ENCODE data around the gene SERPINI1. TPM values are rescaled to one million over a fixed set of nuclear protein-coding genes. Genes with fewer than 3 reads are reported as not detected.

SERPINI1 gene
- total and polyA plus RNA-seq, 2 of the 8 experiments (the other 6 are each of a cell fraction or from before 2014, with no cell fraction given): 5.3 to 9.9 TPM

DNA sequence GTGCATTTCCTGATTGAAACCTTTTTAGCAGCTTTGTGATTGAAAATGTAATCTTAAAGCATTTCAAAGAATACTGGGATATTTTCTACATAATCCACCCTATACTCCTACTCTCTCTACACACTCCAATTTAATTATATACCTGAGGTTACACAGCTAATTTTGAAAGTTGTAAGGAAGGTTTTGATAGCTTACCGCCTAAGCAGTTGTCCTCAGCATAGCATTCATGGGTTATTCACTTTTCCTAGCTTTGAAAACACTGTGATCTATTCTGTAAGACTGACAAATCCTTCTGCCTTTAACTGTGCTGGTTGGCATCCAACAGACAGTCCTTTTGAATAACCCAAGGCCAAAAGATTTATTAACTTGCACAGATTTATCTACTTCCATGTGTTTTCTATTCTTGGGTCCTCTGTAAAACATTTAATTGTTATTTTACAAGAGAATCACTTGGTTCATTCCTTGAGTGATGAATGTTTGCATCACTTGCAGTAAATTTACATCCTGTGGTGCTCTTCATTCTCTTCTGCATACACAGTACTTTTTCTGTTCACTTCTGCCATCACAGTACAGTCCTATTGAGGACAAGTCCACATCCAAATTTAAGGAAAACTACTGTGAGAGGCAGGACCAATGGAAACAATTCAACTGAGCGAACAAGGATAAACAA is 44.8 kb downstream of the SERPINI1 start:
- DNase-seq (ENCODE audit: low read depth in 1 of 2, low spot score in 2 of 2): no peak
- Histone ChIP-seq H3K9me3 (ENCODE audit: insufficient read depth in 2 of 2, low read depth in 1 of 2, low read length in 1 of 2) (no peaks in the 10 kb centered on the region; a peak in 1 of 4 replicates), H4K5ac (ENCODE audit: insufficient read length, low read depth, low read length) (no peak overlapping the region), H4K91ac (replicated peaks; ENCODE audit: insufficient read length, low read length) (no peak overlapping the region), H3K36me3 (ENCODE audit: control insufficient read depth in 2 of 4, insufficient read depth in 4 of 4, low read length in 3 of 4) (no peaks in the 10 kb centered on the region), H2AK5ac (ENCODE audit: low read depth, low read length) (no peak overlapping the region), H3K4me1 (replicated peaks in 1 of 4; ENCODE audit: control insufficient read depth in 3 of 4, insufficient read depth in 4 of 4, low read length in 3 of 4) (peaks cover 0 to 7% (median 0%) of the 10 kb centered on the region in 4 experiments; a peak in 2 of 7 replicates), H3K27ac (ENCODE audit: low read depth, low read length) (no peak overlapping the region), H3K56ac (replicated peaks; ENCODE audit: insufficient read length, low read depth, low read length) (no peak overlapping the region), H2BK120ac (replicated peaks; ENCODE audit: low read depth, low read length) (no peak overlapping the region), H2BK5ac (ENCODE audit: low read depth, low read length) (no peak overlapping the region), H3K4me3 (ENCODE audit: extremely low read depth in 1 of 4, insufficient read depth in 2 of 4, low read depth in 3 of 4, low read length in 4 of 4) (no peak overlapping the region), H3K79me2 (ENCODE audit: control insufficient read depth in 1 of 2, insufficient read depth in 2 of 2, low read length in 2 of 2) (no peaks in the 10 kb centered on the region), H3K4ac (replicated peaks; ENCODE audit: insufficient read length, low read depth, low read length) (no peak overlapping the region), H2BK15ac (ENCODE audit: low read length) (no peak overlapping the region), H2AFZ (ENCODE audit: low read length) (no peak overlapping the region), H3K23ac (ENCODE audit: insufficient read length) (no peak overlapping the region), H3K14ac (ENCODE audit: insufficient read length) (no peak overlapping the region), H3K23me2 (ENCODE audit: low read depth, low read length) (no peaks in the 10 kb centered on the region), H4K8ac (ENCODE audit: extremely low read depth, insufficient read depth, low read length) (no peak overlapping the region), H3K9ac (replicated peaks in 1 of 4; ENCODE audit: extremely low read depth in 1 of 4, low read depth in 3 of 4, low read length in 3 of 4) (no peak overlapping the region), H3K18ac (ENCODE audit: extremely low read depth, low read length) (no peak overlapping the region), H3K27me3 (replicated peaks in 1 of 4; ENCODE audit: control insufficient read depth in 3 of 4, extremely low read depth in 1 of 4, insufficient read depth in 3 of 4, low read length in 3 of 4) (no peaks in the 10 kb centered on the region), H2BK20ac (ENCODE audit: low read length) (no peak overlapping the region), H3K79me1 (ENCODE audit: low read depth, low read length) (no peaks in the 10 kb centered on the region), H3K4me2 (ENCODE audit: insufficient read depth in 1 of 2, low read depth in 2 of 2, low read length in 2 of 2) (no peak overlapping the region), H2BK12ac (ENCODE audit: low read depth, low read length) (no peak overlapping the region), H4K20me1 (replicated peaks in 1 of 2; ENCODE audit: control insufficient read depth in 1 of 2, insufficient read depth in 2 of 2, low read length in 2 of 2) (no peaks in the 10 kb centered on the region)
- ChIA-PET CTCF (ENCODE audit: partially characterized antibody) (interaction anchor here (0.7 to 1.4 kb wide), 4 partner anchors 147 to 1980 kb away, joined by 3 to 4 read pairs (median 3); partner anchors contain the start of gene ZBBX), POLR2A (ENCODE audit: partially characterized antibody) (no interaction called here)
- 92% methylated on average over 2 of the region's 2 CpGs; no CpG with 5 or more reads in 1 of the 2 experiments for WGBS, 2 experiments (ENCODE audit: extremely low coverage in 1 of 2, insufficient coverage in 1 of 2, insufficient read length in 1 of 2, insufficient replicate concordance in 2 of 2, low coverage in 1 of 2, low lambda C conversion rate in 2 of 2, missing lambda C conversion rate in 1 of 2)
- FAIRE-seq: no peak
- no peak for TF ChIP-seq SAP30 (IDR thresholded peaks at IDR 0.05; ENCODE audit: insufficient read depth, insufficient replicate concordance, low read length)
- TF ChIP-seq EP300 (IDR thresholded peaks at IDR 0.05; ENCODE audit: borderline replicate concordance in 1 of 2, low read depth in 2 of 2, low read length in 2 of 2): no peak
- no peak for TF ChIP-seq SIRT6 (IDR thresholded peaks at IDR 0.05; ENCODE audit: low read length)
- TF ChIP-seq CHD1 (IDR thresholded peaks at IDR 0.05; ENCODE audit: low read depth, low read length): no peak
- no peak for TF ChIP-seq POU5F1 (IDR thresholded peaks at IDR 0.05; ENCODE audit: low read depth, low read length)
- no peak for TF ChIP-seq SIN3A (conservative IDR thresholded peaks at IDR 0.05 in 1 of 2, IDR thresholded peaks at IDR 0.05 in 1 of 2; ENCODE audit: low read depth in 1 of 2, low read length in 2 of 2)
- TF ChIP-seq SRF (IDR thresholded peaks at IDR 0.05; ENCODE audit: low read depth, low read length): no peak
- TF ChIP-seq SP1 (IDR thresholded peaks at IDR 0.05; ENCODE audit: low read depth, low read length): no peak
- no peak for TF ChIP-seq SP4 (IDR thresholded peaks at IDR 0.05; ENCODE audit: low read length)
- no peak for TF ChIP-seq CHD2 (IDR thresholded peaks at IDR 0.05; ENCODE audit: low read length)
- no peak for TF ChIP-seq SIX5 (IDR thresholded peaks at IDR 0.05; ENCODE audit: low read depth, low read length)
- TF ChIP-seq TAF1 (IDR thresholded peaks at IDR 0.05; ENCODE audit: low read depth, low read length): no peak
- no peak for TF ChIP-seq CBX5 (IDR thresholded peaks at IDR 0.05; ENCODE audit: low read depth, low read length)
- no peak for TF ChIP-seq RNF2 (IDR thresholded peaks at IDR 0.05; ENCODE audit: borderline replicate concordance, low read depth, low read length, missing control alignments, poor library complexity, severe bottlenecking)

Data from H1 (cell line).